GM13977 (cell line): Measurements from ENCODE around the gene MGRN1.
A peak's percentile ranks its signal among the peaks of the same experiment; 100 is the strongest.

Experiments used
- DNase-seq: peaks from one replicate; pipeline ENCODE4 v3.0.0; 2012; ENCODE audit warnings: low spot score
- CTCF ChIP-seq: IDR thresholded peaks from 2 replicates; pipeline ENCODE4 v1.5.1; 2012; ENCODE audit warnings: mild to moderate bottlenecking, control low read depth; ENCODE audit not compliant: insufficient read depth; ENCODE audit errors: extremely low read depth, missing control alignments
- in situ Hi-C: fragments of 300-500 bp; cut with MboI; formaldehyde crosslinking; loops from one replicate; pipeline ENCODE4 v1.12.0; 2022; ENCODE audit warnings: low sequenced_read_pairs, low pct_unique_long_range_greater_than_20kb, mixed read lengths, inconsistent platforms; ENCODE audit not compliant: unreplicated experiment

The MGRN1 gene

GRCh38 chr16:4618645-4619418 lies 5.8 kb upstream of the MGRN1 start:
- in situ Hi-C loops = no loop called here
- no peak for TF ChIP-seq CTCF
- DNase-seq = no peak

- no peak for TF ChIP-seq CTCF
- in situ Hi-C loops = no loop called here
- DNase-seq = no peak
Observed at GRCh38 chr16:4623593-4623992, 1.0 kb upstream of the MGRN1 start.

- DNase-seq = peak; percentile 90
- no peak for TF ChIP-seq CTCF
- in situ Hi-C loops = no loop called here
Observed at GRCh38 chr16:4624827-4625559, 367 bp downstream of the MGRN1 start.

GRCh38 chr16:4625560-4626159 lies 1.0 kb downstream of the MGRN1 start:
- no peak for TF ChIP-seq CTCF
- in situ Hi-C loops = no loop called here
- DNase-seq = no peak

- in situ Hi-C loops = no loop called here
- no peak for DNase-seq
- no peak for TF ChIP-seq CTCF
Observed at GRCh38 chr16:4626396-4626795, 1.8 kb downstream of the MGRN1 start.

GRCh38 chr16:4628283-4628682 lies 3.7 kb downstream of the MGRN1 start:
- no peak for DNase-seq
- in situ Hi-C loops = no loop called here
- TF ChIP-seq CTCF = no peak
